Caki2 (cell line): ENCODE measurements around the gene CSRP1. TPM values are rescaled to one million over a fixed set of nuclear protein-coding genes. Genes with fewer than 3 reads are reported as not detected.

ENCODE experiments used
- DNase-seq: peaks from one replicate; pipeline ENCODE4 v3.0.0-alpha.2; 2015; ENCODE audit warnings: low read depth
- in situ Hi-C: cut with HindIII; loops from 2 replicates; pipeline ENCODE4 v1.10.0; 2016; ENCODE audit warnings: low sequenced_read_pairs, low pct_unique_long_range_greater_than_20kb, mixed read lengths
- total RNA-seq: library from RNA; depleted of rRNA; stranded (reverse); fragments of >200 nt; shearing (Covaris generic); gene quantifications from 2 replicates; pipeline ENCODE4 v1.2.3, GENCODE V29; 2014; ENCODE audit warnings: low replicate concordance; rRNA removed

CSRP1 gene
- total RNA-seq, 1 experiment from 2014 or later, result 235 TPM

- DNase-seq, result no peak
- in situ Hi-C loops, result no loop called here
Observed at GRCh38 chr1:201448990-201449389, 57.9 kb downstream of the CSRP1 start.

GRCh38 chr1:201447903-201448871 is 58.7 kb downstream of the CSRP1 start:
- in situ Hi-C loops, result no loop called here

GRCh38 chr1:201445310-201445709 is 61.6 kb downstream of the CSRP1 start:
- in situ Hi-C loops, result no loop called here

More at GRCh38 chr1:201447903-201448871, 58.7 kb downstream of the CSRP1 start:
- peak; percentile 45 for DNase-seq

GRCh38 chr1:201444792-201445191 is 62.1 kb downstream of the CSRP1 start:
- DNase-seq, result no peak
- in situ Hi-C loops, result no loop called here

More at GRCh38 chr1:201445310-201445709, 61.6 kb downstream of the CSRP1 start:
- DNase-seq, result no peak

GRCh38 chr1:201443747-201444146 is 63.2 kb downstream of the CSRP1 start:
- DNase-seq, result no peak
- in situ Hi-C loops, result no loop called here

- no peak for DNase-seq
- in situ Hi-C loops, result no loop called here
Observed at GRCh38 chr1:201436969-201437368, 70.0 kb downstream of the CSRP1 start.

GRCh38 chr1:201436393-201436792 is 70.5 kb downstream of the CSRP1 start:
- in situ Hi-C loops, result no loop called here
- peak; percentile 17 for DNase-seq

- no peak for DNase-seq
- in situ Hi-C loops, result no loop called here
Observed at GRCh38 chr1:201434266-201434665, 72.7 kb downstream of the CSRP1 start.

- no peak for DNase-seq
- in situ Hi-C loops, result no loop called here
Observed at GRCh38 chr1:201433609-201434008, 73.3 kb downstream of the CSRP1 start.

Other genes starting within 250 kb of the CSRP1 start
- gene PKP1, start 223.6 kb downstream of the CSRP1 start, total RNA-seq, result not detected in 2 replicates
- not detected in 2 replicates for gene TNNT2, start 129.4 kb downstream of the CSRP1 start, total RNA-seq
- gene LAD1, start 107.8 kb downstream of the CSRP1 start, total RNA-seq, result 3.6 TPM in 1 of 2 replicates, not detected in the other
- not detected in 2 replicates for gene TNNI1, start 85.4 kb downstream of the CSRP1 start, total RNA-seq
- 162 and 199 TPM in 2 replicates for gene PHLDA3, start 37.9 kb downstream of the CSRP1 start, total RNA-seq
- 18.0 and 21.7 TPM in 2 replicates for gene NAV1, start 32.0 kb upstream of the CSRP1 start, total RNA-seq